Measurements from ENCODE around the gene LMOD2. TPM values are rescaled to one million over a fixed set of nuclear protein-coding genes. Genes with fewer than 3 reads are reported as not detected.

Gene LMOD2
- total RNA-seq, 4 donors from 2014 or later, result not detected

- H3K4me3 ChIP-seq (replicated peaks in 1 of 3), result no peak overlapping the region
- no peak for DNase-seq
- no peaks in the 10 kb centered on the region for H3K27me3 ChIP-seq
- H3K27ac ChIP-seq, result peak overlapping the region in 1 of 3 donors; percentile 44
- WGBS, 2 donors, result 92% methylated on average over 2 of the region's 2 CpGs
- H3K36me3 ChIP-seq, result peaks cover 0 to 5% of the 10 kb centered on the region in 2 donors
- intact Hi-C loops (cut with DNase I), result no loop called here
- TF ChIP-seq POLR2A (IDR thresholded peaks at IDR 0.05), result no peak
- TF ChIP-seq CTCF (IDR thresholded peaks at IDR 0.05), result no peak
- no peaks in the 10 kb centered on the region for H3K9me3 ChIP-seq
- peaks cover 0 to 5% of the 10 kb centered on the region in 2 donors for H3K4me1 ChIP-seq
These were observed 34.9 kb downstream of the LMOD2 start for GRCh38 chr7:123690550-123690949.

- DNase-seq, result no peak
- WGBS, 2 donors, result 95 to 98% methylated on average over 6 of the region's 6 CpGs
- no peak for TF ChIP-seq CTCF (IDR thresholded peaks at IDR 0.05)
- TF ChIP-seq POLR2A (IDR thresholded peaks at IDR 0.05), result no peak
- Histone ChIP-seq H3K27me3 (no peaks in the 10 kb centered on the region), H3K4me1 (peaks cover 0 to 5% of the 10 kb centered on the region in 2 donors), H3K9me3 (no peaks in the 10 kb centered on the region), H3K27ac (no peak overlapping the region), H3K36me3 (peaks cover 0 to 5% of the 10 kb centered on the region in 2 donors), H3K4me3 (replicated peaks in 1 of 3) (no peak overlapping the region)
- intact Hi-C loops (cut with DNase I), result no loop called here
These were observed 36.8 kb downstream of the LMOD2 start for GRCh38 chr7:123692471-123692877.

GRCh38 chr7:123695944-123696677 is 40.4 kb downstream of the LMOD2 start:
- no peak for DNase-seq
- no peak overlapping the region for H3K4me3 ChIP-seq (replicated peaks in 1 of 3)
- intact Hi-C loops (cut with DNase I), result no loop called here
- H3K4me1 ChIP-seq, result no peaks in the 10 kb centered on the region
- H3K27me3 ChIP-seq, result no peaks in the 10 kb centered on the region
- WGBS, 2 donors, result 91 to 94% methylated on average over 3 of the region's 3 CpGs
- no peak overlapping the region for H3K27ac ChIP-seq
- peaks cover 0 to 5% of the 10 kb centered on the region in 2 donors for H3K36me3 ChIP-seq
- no peak for TF ChIP-seq POLR2A (IDR thresholded peaks at IDR 0.05)
- TF ChIP-seq CTCF (IDR thresholded peaks at IDR 0.05), result no peak
- no peaks in the 10 kb centered on the region for H3K9me3 ChIP-seq

GRCh38 chr7:123705211-123705901 is 49.7 kb downstream of the LMOD2 start:
- intact Hi-C loops (cut with DNase I), result no loop called here
- no peaks in the 10 kb centered on the region for H3K27me3 ChIP-seq
- H3K9me3 ChIP-seq, result no peaks in the 10 kb centered on the region
- WGBS, 2 donors, result 71 to 93% methylated on average over 1 of the region's 1 CpG
- TF ChIP-seq CTCF (IDR thresholded peaks at IDR 0.05), result no peak
- no peak for TF ChIP-seq POLR2A (IDR thresholded peaks at IDR 0.05)
- peaks cover 0 to 4% of the 10 kb centered on the region in 2 donors for H3K4me1 ChIP-seq
- DNase-seq, result no peak
- no peak overlapping the region for H3K27ac ChIP-seq
- peaks cover 5 to 6% of the 10 kb centered on the region in 2 donors for H3K36me3 ChIP-seq
- H3K4me3 ChIP-seq (replicated peaks in 1 of 3), result no peak overlapping the region

GRCh38 chr7:123709525-123709924 is 53.9 kb downstream of the LMOD2 start:
- no peak for TF ChIP-seq POLR2A (IDR thresholded peaks at IDR 0.05)
- TF ChIP-seq CTCF (IDR thresholded peaks at IDR 0.05), result no peak
- Histone ChIP-seq H3K4me3 (replicated peaks in 1 of 3) (no peak overlapping the region), H3K36me3 (peaks cover 5 to 6% of the 10 kb centered on the region in 2 donors), H3K4me1 (peaks cover 19 to 24% of the 10 kb centered on the region in 2 donors), H3K27ac (no peak overlapping the region), H3K27me3 (no peaks in the 10 kb centered on the region), H3K9me3 (no peaks in the 10 kb centered on the region)
- no peak for DNase-seq
- WGBS, 2 donors, result 64 to 67% methylated on average over 2 of the region's 2 CpGs
- intact Hi-C loops (cut with DNase I), result no loop called here

All from thyroid gland (tissue), 4 donors.